ENCODE results near the gene GALNTL6. TPM values are rescaled to one million over a fixed set of nuclear protein-coding genes. Genes with fewer than 3 reads are reported as not detected.

Gene GALNTL6
- total and polyA plus RNA-seq, 2 of the 4 experiments (the other 2 are of a cell fraction): under 0.01 TPM; not detected in 1

- H2AFZ ChIP-seq (replicated peaks; ENCODE audit: low read length, poor library complexity): peak overlapping the region; percentile 85
- H2BK120ac ChIP-seq (ENCODE audit: low read depth, low read length): peak overlapping the region; percentile 88
- ATAC-seq (ENCODE audit: low read depth): peak; percentile 57
- no peak overlapping the region for H4K5ac ChIP-seq (ENCODE audit: low read depth, low read length)
- intact Hi-C loops (cut with micrococcal nuclease): no loop called here
- peak overlapping the region in 1 of 2 experiments; percentile 80; a peak in 3 of 4 replicates for H4K8ac ChIP-seq (ENCODE audit: low read depth in 2 of 2, low read length in 2 of 2)
- no peaks in the 10 kb centered on the region for H4K20me1 ChIP-seq (ENCODE audit: insufficient read depth, low read length)
- H2BK15ac ChIP-seq (ENCODE audit: low read depth, low read length): no peak overlapping the region; the same call in 2 of the 3 replicates
- WGBS, 2 experiments (ENCODE audit: extremely low coverage in 2 of 2, insufficient read length in 1 of 2): no CpG with 5 or more reads among the region's 5 CpGs
- no peak overlapping the region for H3K27ac ChIP-seq (ENCODE audit: insufficient read depth, low read length)
- peak overlapping the region; percentile 20; the same call in 1 of the 2 replicates for H3K23ac ChIP-seq (ENCODE audit: low read depth, low read length)
- H3K9me3 ChIP-seq (ENCODE audit: control insufficient read depth, insufficient read depth, low read length): 0 out of 2 replicates have a peak, but pooled peaks cover 4% of the 10 kb centered on the region
- no peak overlapping the region for H3K56ac ChIP-seq (ENCODE audit: extremely low read depth, insufficient read depth, low read length)
- ChIA-PET CTCF (no interaction called here), POLR2A (ENCODE audit: unreplicated experiment) (no interaction called here)
- peak overlapping the region; percentile 90 for H4K91ac ChIP-seq (ENCODE audit: insufficient read depth, low read depth, low read length)
- no TSS peak for BruUV-seq (replicated peaks)
- peaks cover 4% of the 10 kb centered on the region; the same call in 1 of the 2 replicates for H3K4me1 ChIP-seq (ENCODE audit: control insufficient read depth, insufficient read depth, low read length)
- no peak overlapping the region; the same call in 1 of the 2 replicates for H3K14ac ChIP-seq (replicated peaks; ENCODE audit: low read depth, low read length)
- H2AK5ac ChIP-seq (ENCODE audit: low read depth, low read length): no peak overlapping the region
- H3K4me3 ChIP-seq (ENCODE audit: insufficient read depth, low read depth, low read length): no peak overlapping the region
- TF ChIP-seq POLR2A (IDR thresholded peaks at IDR 0.05; ENCODE audit: low read depth, low read length): no peak
- TF ChIP-seq NFE2L2 (IDR thresholded peaks at IDR 0.05; ENCODE audit: low read depth, low read length): peak; percentile 38; the same call in 1 of the 2 replicates
- DNase-seq: no peak
- H3K9ac ChIP-seq (ENCODE audit: low read depth, low read length): no peak overlapping the region
- peak overlapping the region; percentile 46; the same call in 1 of the 2 replicates for H3K4me2 ChIP-seq (ENCODE audit: low read depth, low read length)
- peak overlapping the region; percentile 50 for H2AK9ac ChIP-seq (replicated peaks; ENCODE audit: low read depth, low read length, poor library complexity)
- no peaks in the 10 kb centered on the region for H3K27me3 ChIP-seq (ENCODE audit: control insufficient read depth, insufficient read depth, low read length)
- no peaks in the 10 kb centered on the region for H3K79me1 ChIP-seq (ENCODE audit: low read depth in 1 of 2, low read length in 2 of 2)
- in situ Hi-C loops (cut with MboI; ENCODE audit: low sequenced_read_pairs): no loop called here
- H3K36me3 ChIP-seq (ENCODE audit: control insufficient read depth, insufficient read depth, low read length): no peaks in the 10 kb centered on the region
- H2BK5ac ChIP-seq (ENCODE audit: low read depth, low read length, poor library complexity, severe bottlenecking): peak overlapping the region; percentile 40
- peaks cover 4% of the 10 kb centered on the region for H3K9me1 ChIP-seq (ENCODE audit: insufficient read depth, low read length)
- H3K18ac ChIP-seq (ENCODE audit: low read depth, low read length): no peak overlapping the region
- peak overlapping the region; percentile 87 for H2BK20ac ChIP-seq (ENCODE audit: low read depth, low read length)
- dilution Hi-C loops (cut with HindIII; ENCODE audit: low sequenced_read_pairs, unreplicated experiment): no loop called here
- peak overlapping the region; percentile 81 for H3K4ac ChIP-seq (ENCODE audit: low read depth, low read length)
Measured at GRCh38 chr4:172826346-172826745, 1013.1 kb downstream of the GALNTL6 start.
